A673 (cell line): ENCODE data around the gene WNT3. TPM values are rescaled to one million over a fixed set of nuclear protein-coding genes. Genes with fewer than 3 reads are reported as not detected.
"Not testable (repeated sequence)": the region's sequence is repeated elsewhere in the genome, so short reads cannot be mapped to it uniquely, and the experiment has no call there.

Experiments
- BruUV-seq: library from RNA; stranded (reverse); fragments of 400-500 nt; replicated peaks from 2 replicates; lab custom pipeline; 2021; lab: Mats Ljungman, UMichigan
- CTCF ChIA-PET: fragments of 300-600 bp; sonication (Branson Sonifier 250); formaldehyde crosslinking; loops from one replicate; lab custom pipeline; 2022; ENCODE audit warnings: antibody characterized with exemption; lab: Charles Lee
- POLR2A ChIA-PET: fragments of 300-600 bp; sonication (Branson Sonifier 250); formaldehyde crosslinking; loops from one replicate; lab custom pipeline; 2022; ENCODE audit warnings: antibody characterized with exemption; ENCODE audit not compliant: low non-redundant PET; lab: Charles Lee
- DNase-seq: peaks from one replicate; pipeline ENCODE4 v3.0.0-alpha.2; 2015; ENCODE audit warnings: low spot score
- H3K27ac ChIP-seq: fragments of 200-600 bp; sonication (generic); 2 replicates; pipeline ENCODE4 v1.5.1; 2016; ENCODE audit warnings: mixed run types, low read depth, mild to moderate bottlenecking, mixed read lengths, antibody characterized with exemption, low read length; ENCODE audit not compliant: poor library complexity, severe bottlenecking
- H3K27me3 ChIP-seq: fragments of 200-600 bp; sonication (generic); replicated peaks from 2 replicates; pipeline ENCODE4 v1.6.1; 2017; ENCODE audit warnings: mixed run types, low read depth, mild to moderate bottlenecking, mixed read lengths, antibody characterized with exemption, low read length; ENCODE audit not compliant: insufficient read depth, poor library complexity
- H3K36me3 ChIP-seq: fragments of 200-600 bp; sonication (generic); 2 replicates; pipeline ENCODE4 v1.6.1; 2016; ENCODE audit warnings: mixed run types, mild to moderate bottlenecking, mixed read lengths, antibody characterized with exemption, low read length; ENCODE audit not compliant: insufficient read depth, poor library complexity, severe bottlenecking
- H3K4me1 ChIP-seq: fragments of 200-600 bp; sonication (generic); 2 replicates; pipeline ENCODE4 v1.6.1; 2017; ENCODE audit warnings: mixed run types, mild to moderate bottlenecking, mixed read lengths, antibody characterized with exemption, low read length; ENCODE audit not compliant: insufficient read depth, poor library complexity, severe bottlenecking
- H3K4me3 ChIP-seq: fragments of 200-600 bp; sonication (generic); 2 replicates; pipeline ENCODE4 v1.5.1; 2016; ENCODE audit warnings: low read depth, mixed run types, mild to moderate bottlenecking, mixed read lengths, low read length; ENCODE audit not compliant: poor library complexity, severe bottlenecking
- H3K9me3 ChIP-seq: fragments of 200-600 bp; sonication (generic); 2 replicates; pipeline ENCODE4 v1.6.1; 2016; ENCODE audit warnings: mixed run types, low read depth, mild to moderate bottlenecking, mixed read lengths, antibody characterized with exemption, low read length; ENCODE audit not compliant: poor library complexity, severe bottlenecking
- CTCF ChIP-seq: fragments of 300-800, 200-600 bp; sonication (generic); conservative IDR thresholded peaks from 2 replicates; pipeline ENCODE4 v1.5.1; 2017; ENCODE audit warnings: low read depth, mild to moderate bottlenecking, antibody characterized with exemption, low read length, moderate library complexity, mixed read lengths
- EZH2 ChIP-seq: fragments of 200-600 bp; sonication (generic); IDR thresholded peaks from 2 replicates; pipeline ENCODE4 v1.6.1; 2017; ENCODE audit warnings: borderline replicate concordance, low read depth, mild to moderate bottlenecking, mixed read lengths, antibody characterized with exemption, low read length; ENCODE audit not compliant: poor library complexity, severe bottlenecking
- intact Hi-C: fragments of 100-400 bp; cut with micrococcal nuclease; formaldehyde crosslinking; loops from one replicate; pipeline ENCODE4 v1.10.0; 2022; ENCODE audit not compliant: unreplicated experiment
- total RNA-seq: library from RNA; stranded (reverse); gene quantifications from 2 replicates; pipeline ENCODE4 v1.2.3, GENCODE V29; 2021

WNT3 gene
- total RNA-seq, 1 experiment from 2014 or later: 1.3 TPM

GRCh38 chr17:46758614-46759013 is 59.9 kb downstream of the WNT3 start:
- POLR2A ChIA-PET: no interaction called here
- TF ChIP-seq EZH2: no peak
- TF ChIP-seq CTCF: no peak
- Histone ChIP-seq H3K4me3 (no peak overlapping the region), H3K27me3 (no peaks in the 10 kb centered on the region), H3K36me3 (no peaks in the 10 kb centered on the region), H3K4me1 (no peaks in the 10 kb centered on the region), H3K9me3 (no peaks in the 10 kb centered on the region), H3K27ac (no peak overlapping the region)
- BruUV-seq: no TSS peak
- intact Hi-C loops: no loop called here
- DNase-seq: no peak
- CTCF ChIA-PET: no interaction called here

- intact Hi-C loops, H3K27ac ChIP-seq, H3K4me1 ChIP-seq, CTCF ChIA-PET, H3K36me3 ChIP-seq, H3K4me3 ChIP-seq, H3K27me3 ChIP-seq, BruUV-seq, POLR2A ChIA-PET, H3K9me3 ChIP-seq, DNase-seq: not testable (repeated sequence)
Observed at GRCh38 chr17:46757588-46757987, 60.9 kb downstream of the WNT3 start.

GRCh38 chr17:46756861-46757260 is 61.6 kb downstream of the WNT3 start:
- no peak overlapping the region for H3K27ac ChIP-seq
- H3K27me3 ChIP-seq: no peaks in the 10 kb centered on the region
- TF ChIP-seq EZH2 (no peak), CTCF (no peak)
- intact Hi-C loops: no loop called here
- H3K36me3 ChIP-seq: no peaks in the 10 kb centered on the region
- no TSS peak for BruUV-seq
- no peak overlapping the region for H3K4me3 ChIP-seq
- no peak for DNase-seq
- H3K4me1 ChIP-seq: no peaks in the 10 kb centered on the region
- CTCF ChIA-PET: no interaction called here
- H3K9me3 ChIP-seq: no peaks in the 10 kb centered on the region
- POLR2A ChIA-PET: no interaction called here

GRCh38 chr17:46756081-46756735 is 62.3 kb downstream of the WNT3 start:
- no peaks in the 10 kb centered on the region for H3K9me3 ChIP-seq
- ChIA-PET POLR2A (no interaction called here), CTCF (no interaction called here)
- H3K36me3 ChIP-seq: no peaks in the 10 kb centered on the region
- no peaks in the 10 kb centered on the region for H3K27me3 ChIP-seq
- no peak for DNase-seq
- H3K4me3 ChIP-seq: no peak overlapping the region
- BruUV-seq: no TSS peak
- H3K27ac ChIP-seq: no peak overlapping the region
- intact Hi-C loops: no loop called here
- TF ChIP-seq CTCF (no peak), EZH2 (no peak)
- H3K4me1 ChIP-seq: no peaks in the 10 kb centered on the region
